HG02798 (cell line): ENCODE data around the gene ZNF552.
"Not testable (repeated sequence)": the region's sequence is repeated elsewhere in the genome, so short reads cannot be mapped to it uniquely, and the experiment has no call there.

Source experiments
- ATAC-seq: cut with Tn5 transposase; IDR thresholded peaks from one replicate; pipeline ENCODE4 v1.9.1; 2021; ENCODE audit warnings: mild to moderate bottlenecking; ENCODE audit not compliant: unreplicated experiment, poor library complexity

ZNF552 gene

DNA sequence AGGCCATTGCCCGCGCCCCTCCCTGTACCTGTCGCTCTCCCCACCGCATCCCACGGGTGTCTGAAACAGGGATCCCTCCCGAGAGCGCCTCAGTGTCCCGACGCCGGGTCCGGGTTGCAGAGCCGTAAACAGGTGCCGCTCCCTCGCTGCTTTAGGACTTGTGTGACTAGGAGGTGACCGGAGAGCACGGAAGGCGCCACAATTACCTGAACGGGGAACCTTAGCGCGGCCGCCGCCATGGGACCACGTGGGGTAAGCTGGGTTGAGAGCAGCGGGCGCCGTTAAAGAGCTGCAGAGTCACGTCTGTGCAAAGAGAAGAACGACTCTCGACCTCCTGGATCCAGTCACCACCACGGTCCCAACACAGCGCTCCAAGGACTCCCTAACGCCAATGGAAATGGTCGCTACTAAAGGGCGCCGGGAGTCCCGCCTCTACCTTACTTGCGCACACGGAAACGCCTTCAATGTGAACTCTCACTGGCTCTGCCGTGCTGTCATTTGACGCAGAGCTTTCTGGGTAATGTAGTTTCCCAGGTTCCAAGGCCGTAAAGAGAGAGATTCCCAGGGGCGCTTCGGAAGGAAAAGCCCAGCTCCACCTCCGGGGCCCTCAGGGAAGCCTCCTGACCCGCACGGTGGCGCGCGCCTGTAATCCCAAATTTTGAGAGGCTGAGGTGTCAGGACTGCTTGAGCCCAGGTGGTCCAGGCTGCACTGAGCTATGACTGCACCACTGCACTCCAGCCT, at the start of gene ZNF552:
ZNF552 (minus strand) TSS at position 409 of the 742 bp plus-strand sequence; CDS start at position 239, 170 bp downstream.
- ATAC-seq: peak; percentile 80

DNA sequence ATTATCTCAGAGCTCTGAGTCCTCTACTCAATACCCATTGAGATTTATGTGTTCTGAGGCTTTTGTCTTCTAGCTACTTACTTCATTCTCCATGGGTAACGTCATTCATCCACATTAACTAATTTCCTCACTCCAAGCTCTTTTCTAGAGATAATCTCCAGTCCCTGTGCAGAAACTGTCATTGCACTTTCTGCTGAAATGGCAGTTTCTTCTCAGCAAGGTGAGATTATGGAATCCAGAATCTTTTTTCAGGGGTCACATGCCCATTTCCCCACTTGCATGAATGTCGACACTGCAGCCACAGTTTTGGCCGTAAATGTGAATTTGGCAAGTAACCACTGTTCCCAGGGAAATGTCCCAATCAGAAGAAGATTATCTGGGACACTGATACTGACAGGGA, 47.6 kb upstream of the ZNF552 start:
- not testable (repeated sequence) for ATAC-seq

DNA sequence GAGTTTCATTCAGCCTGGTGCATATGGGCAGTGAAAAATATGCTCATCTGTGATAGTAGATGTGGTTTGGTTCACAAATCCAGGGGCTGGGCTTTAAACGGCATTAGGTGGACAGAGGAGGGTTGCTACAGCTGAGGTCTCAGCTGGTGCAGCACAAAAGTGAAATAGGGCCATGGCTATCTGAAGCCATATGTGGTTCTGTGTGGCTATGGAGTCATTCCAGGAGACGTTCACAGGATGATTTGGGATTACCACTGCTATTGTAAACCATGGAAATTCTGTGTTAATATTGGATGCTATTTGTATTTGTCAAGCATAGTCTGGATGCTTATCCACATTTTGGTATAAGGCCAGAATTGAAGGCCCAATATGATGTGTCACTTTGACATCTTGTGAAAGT, 39.4 kb upstream of the ZNF552 start:
- not testable (repeated sequence) for ATAC-seq

- not testable (repeated sequence) for ATAC-seq
Measured at GRCh38 chr19:57851812-57852603, 37.3 kb upstream of the ZNF552 start.

GRCh38 chr19:57850553-57851017, 35.9 kb upstream of the ZNF552 start:
- ATAC-seq: no peak

DNA sequence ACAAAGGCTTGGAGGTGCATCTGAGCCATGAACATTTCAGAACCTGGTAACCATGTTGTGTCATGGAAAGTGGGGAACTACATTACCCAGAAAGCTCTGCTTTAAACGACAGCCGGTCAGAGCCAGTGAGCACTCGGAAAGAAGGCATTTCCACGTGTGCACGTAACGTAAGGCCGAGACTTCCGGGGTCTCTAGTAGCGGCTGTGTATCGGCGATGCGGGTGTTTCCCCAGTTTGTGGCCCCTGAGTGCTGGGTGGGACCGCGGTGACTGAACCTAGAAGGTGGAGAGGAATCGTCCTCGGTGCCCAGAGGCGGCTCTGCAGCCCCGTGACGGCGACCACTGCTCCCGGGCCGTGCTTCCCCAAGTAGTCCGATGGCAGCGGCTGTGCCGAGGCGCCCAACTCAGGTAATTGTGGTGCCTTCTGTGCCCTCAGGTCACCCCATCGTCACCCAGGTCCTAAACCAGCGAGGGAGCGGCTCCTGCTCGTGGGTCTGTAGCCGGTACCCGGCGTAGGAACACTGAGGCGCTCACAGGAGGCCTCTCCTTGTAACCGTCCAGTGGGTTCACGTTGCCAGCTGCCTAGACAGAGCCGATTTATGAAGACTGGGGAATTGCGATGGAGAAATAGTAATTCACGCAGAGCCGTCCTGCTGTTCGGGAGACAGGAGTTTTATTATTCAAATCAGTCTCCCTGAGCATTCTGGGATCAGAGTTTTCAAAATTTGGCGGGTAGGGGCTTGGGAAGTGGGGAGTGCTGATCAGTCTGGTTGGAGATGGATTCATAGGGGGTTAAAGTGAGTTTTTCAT, 35.2 kb upstream of the ZNF552 start, which contains the start of gene ZNF587:
ZNF587 (plus strand) TSS at position 194 of the 808 bp plus-strand sequence; CDS start at position 374, 180 bp downstream.
- peak; percentile 97 for ATAC-seq

GRCh38 chr19:57849162-57849665, 34.5 kb upstream of the ZNF552 start:
- not testable (repeated sequence) for ATAC-seq

- ATAC-seq: not testable (repeated sequence)
Measured at GRCh38 chr19:57847164-57847563, 32.5 kb upstream of the ZNF552 start.

DNA sequence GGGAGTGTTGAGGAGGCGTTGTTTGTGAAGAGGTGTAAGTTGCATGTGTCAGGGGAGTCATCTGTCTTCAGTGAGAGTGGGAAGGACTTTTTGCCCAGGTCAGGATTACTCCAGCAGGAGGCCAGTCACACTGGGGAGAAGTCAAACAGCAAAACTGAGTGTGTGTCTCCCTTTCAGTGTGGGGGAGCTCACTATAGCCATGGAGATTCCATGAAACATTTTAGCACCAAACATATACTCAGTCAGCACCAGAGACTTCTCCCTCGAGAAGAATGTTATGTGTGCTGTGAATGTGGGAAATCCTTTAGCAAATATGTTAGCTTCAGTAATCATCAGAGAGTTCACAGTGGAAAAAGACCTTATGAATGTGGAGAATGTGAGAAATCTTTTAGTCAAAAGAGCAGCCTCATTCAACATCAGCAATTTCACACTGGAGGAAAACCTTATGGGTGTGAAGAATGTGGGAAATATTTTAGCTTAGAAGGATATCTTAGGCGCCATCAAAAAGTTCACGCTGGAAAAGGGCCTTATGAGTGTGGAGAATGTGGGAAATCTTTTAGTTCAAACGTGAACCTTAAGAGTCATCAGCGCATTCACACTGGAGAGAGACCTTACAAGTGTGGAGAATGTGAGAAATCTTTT, 26.5 kb upstream of the ZNF552 start:
- no peak for ATAC-seq

- not testable (repeated sequence) for ATAC-seq
Measured at GRCh38 chr19:57838622-57839191, 24.0 kb upstream of the ZNF552 start.

DNA sequence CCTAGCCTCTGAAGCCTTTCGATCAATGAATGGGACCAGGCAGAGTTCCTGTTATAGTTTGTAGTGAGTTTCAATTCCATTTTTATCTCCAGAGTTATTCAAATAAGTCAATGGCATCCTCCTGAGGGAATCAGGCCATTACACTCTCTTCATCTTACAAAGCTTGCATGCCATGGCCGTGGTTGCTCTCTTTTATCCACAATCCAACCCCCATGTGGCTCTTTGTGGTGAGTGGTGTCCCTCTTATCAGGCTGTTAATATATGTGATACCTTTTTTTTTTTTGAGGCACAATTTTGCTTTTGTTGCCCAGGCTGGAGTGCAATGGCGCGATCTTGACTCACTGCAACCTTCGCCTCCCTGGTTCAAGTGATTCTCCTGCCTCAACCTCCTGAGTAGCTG, 22.3 kb upstream of the ZNF552 start:
- not testable (repeated sequence) for ATAC-seq

- ATAC-seq: no peak
Measured at GRCh38 chr19:57830071-57830602, 15.4 kb upstream of the ZNF552 start, which contains the start of gene ZNF587B. Gene ZNF587B, plus strand, starts transcription at chr19:57830299. Its CDS starts 230 bp downstream, at chr19:57830529.

DNA sequence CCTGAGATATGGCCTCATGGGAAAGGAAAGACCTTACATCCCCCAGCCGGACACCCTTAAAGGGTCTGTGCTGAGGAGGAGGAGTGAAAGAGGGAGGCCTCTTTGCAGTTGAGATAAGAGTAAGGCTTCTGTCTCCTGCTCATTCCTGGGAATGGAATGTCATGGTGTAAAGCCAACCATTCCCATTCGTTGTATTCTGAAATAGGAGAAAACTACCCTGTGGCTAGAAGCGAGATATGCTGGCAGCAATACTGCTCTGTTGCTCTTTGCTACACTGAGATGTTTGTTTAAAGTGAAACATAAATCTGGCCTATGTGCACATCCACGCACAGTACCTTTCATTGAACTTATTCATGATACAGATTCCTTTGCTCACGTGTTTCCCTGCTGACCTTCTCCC, 14.6 kb upstream of the ZNF552 start:
- no peak for ATAC-seq

GRCh38 chr19:57825511-57825910, 10.8 kb upstream of the ZNF552 start:
- ATAC-seq: no peak

DNA sequence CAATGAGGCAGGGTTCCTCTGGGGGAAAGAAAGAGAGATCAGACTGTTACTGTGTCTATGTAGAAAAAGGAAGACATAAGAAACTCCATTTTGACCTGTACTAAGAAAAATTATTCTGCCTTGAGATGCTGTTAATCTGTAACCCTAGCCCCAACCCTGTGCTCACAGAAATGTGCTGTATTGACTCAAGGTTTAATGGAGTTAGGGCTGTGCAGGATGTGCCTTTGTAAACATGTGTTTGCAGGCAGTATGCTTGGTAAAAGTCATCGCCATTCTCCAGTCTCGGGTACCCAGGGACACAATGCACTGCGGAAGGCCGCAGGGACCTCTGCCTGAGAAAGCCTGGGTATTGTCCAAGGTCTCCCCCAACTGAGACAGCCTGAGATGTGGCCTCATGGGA, 8.9 kb upstream of the ZNF552 start:
- ATAC-seq: not testable (repeated sequence)

GRCh38 chr19:57823155-57823554, 8.4 kb upstream of the ZNF552 start:
- not testable (repeated sequence) for ATAC-seq

DNA sequence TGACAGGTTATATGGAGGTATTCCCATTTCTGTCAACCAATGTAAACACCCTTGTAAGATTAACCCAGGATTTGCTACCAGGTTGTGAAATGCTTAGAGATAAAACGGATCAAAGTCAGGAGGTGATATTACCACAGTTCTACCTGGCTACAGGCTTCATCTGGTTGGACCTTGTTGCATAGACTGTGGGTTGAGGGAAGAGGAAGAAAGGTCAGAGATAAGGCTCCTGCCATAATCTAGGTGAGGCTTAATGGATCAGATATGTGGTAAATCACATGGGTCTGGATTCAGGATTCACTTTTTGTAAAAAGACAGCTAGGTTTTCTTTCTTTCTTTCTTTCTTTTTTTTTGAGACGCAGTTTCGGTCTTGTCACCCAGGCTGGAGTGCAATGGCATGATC, 6.8 kb upstream of the ZNF552 start:
- ATAC-seq: not testable (repeated sequence)

- ATAC-seq: not testable (repeated sequence)
Measured at GRCh38 chr19:57821095-57821494, 6.4 kb upstream of the ZNF552 start.

DNA sequence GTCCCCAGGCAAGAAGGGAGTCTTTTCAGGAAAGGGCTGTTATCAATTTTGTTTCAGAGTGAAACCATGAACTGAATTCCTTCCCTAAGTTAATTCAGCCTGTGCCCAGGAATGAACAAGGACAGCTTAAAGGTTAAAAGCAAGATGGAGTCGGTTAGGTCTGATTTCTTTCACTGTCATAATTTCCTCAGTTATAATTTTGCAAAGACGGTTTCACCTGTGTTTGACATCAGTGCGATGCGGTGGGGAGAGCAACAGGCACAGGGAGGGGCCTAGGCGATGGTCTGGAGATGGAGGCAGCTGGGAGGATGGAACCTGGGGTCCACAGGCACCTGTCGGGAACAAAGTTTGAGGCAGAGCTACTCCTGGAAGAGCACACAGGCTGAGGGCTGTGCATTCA, 5.9 kb upstream of the ZNF552 start:
- no peak for ATAC-seq
